ENCODE results near the gene SLC6A9.

SLC6A9 gene

GRCh38 chr1:44024903-44025525 is 6.2 kb downstream of the SLC6A9 start:
- in situ Hi-C loops (cut with HindIII; ENCODE audit: low sequenced_read_pairs) = loop anchor here (10.0 kb wide), 2 partner anchors 50 to 260 kb away; partner anchors contain the start of genes ATP6V0B, B4GALT2 and DPH2
- no peak for TF ChIP-seq CTCF (IDR thresholded peaks at IDR 0.05; ENCODE audit: low read depth, low read length, missing control alignments)
- DNase-seq (ENCODE audit: low read depth) = no peak
- H3K4me3 ChIP-seq (ENCODE audit: low read depth, low read length) = no peak overlapping the region

- no peak overlapping the region for H3K4me3 ChIP-seq (ENCODE audit: low read depth, low read length)
- in situ Hi-C loops (cut with HindIII; ENCODE audit: low sequenced_read_pairs) = loop anchor here (10.0 kb wide), 2 partner anchors 49 to 259 kb away; partner anchors contain the start of genes ATP6V0B, B4GALT2 and DPH2
- no peak for DNase-seq (ENCODE audit: low read depth)
- no peak for TF ChIP-seq CTCF (IDR thresholded peaks at IDR 0.05; ENCODE audit: low read depth, low read length, missing control alignments)
These were observed 7.0 kb downstream of the SLC6A9 start for GRCh38 chr1:44024031-44024902.

GRCh38 chr1:44021581-44022321 is 9.5 kb downstream of the SLC6A9 start:
- H3K4me3 ChIP-seq (ENCODE audit: low read depth, low read length) = no peak overlapping the region
- TF ChIP-seq CTCF (IDR thresholded peaks at IDR 0.05; ENCODE audit: low read depth, low read length, missing control alignments) = no peak
- no peak for DNase-seq (ENCODE audit: low read depth)
- in situ Hi-C loops (cut with HindIII; ENCODE audit: low sequenced_read_pairs) = loop anchor here (10.0 kb wide), 2 partner anchors 47 to 257 kb away; partner anchors contain the start of genes ATP6V0B, B4GALT2 and DPH2

GRCh38 chr1:44021156-44021555 is 10.1 kb downstream of the SLC6A9 start:
- DNase-seq (ENCODE audit: low read depth) = no peak
- no peak overlapping the region for H3K4me3 ChIP-seq (ENCODE audit: low read depth, low read length)
- no peak for TF ChIP-seq CTCF (IDR thresholded peaks at IDR 0.05; ENCODE audit: low read depth, low read length, missing control alignments)
- in situ Hi-C loops (cut with HindIII; ENCODE audit: low sequenced_read_pairs) = loop anchor here (10.0 kb wide), 2 partner anchors 46 to 256 kb away; partner anchors contain the start of genes ATP6V0B, B4GALT2 and DPH2

GRCh38 chr1:44020464-44020863 is 10.8 kb downstream of the SLC6A9 start:
- no peak for DNase-seq (ENCODE audit: low read depth)
- in situ Hi-C loops (cut with HindIII; ENCODE audit: low sequenced_read_pairs) = loop anchor here (10.0 kb wide), 2 partner anchors 46 to 256 kb away; partner anchors contain the start of genes ATP6V0B, B4GALT2 and DPH2
- TF ChIP-seq CTCF (IDR thresholded peaks at IDR 0.05; ENCODE audit: low read depth, low read length, missing control alignments) = no peak
- no peak overlapping the region for H3K4me3 ChIP-seq (ENCODE audit: low read depth, low read length)

- in situ Hi-C loops (cut with HindIII; ENCODE audit: low sequenced_read_pairs) = no loop called here
- no peak overlapping the region for H3K4me3 ChIP-seq (ENCODE audit: low read depth, low read length)
- no peak for DNase-seq (ENCODE audit: low read depth)
- no peak for TF ChIP-seq CTCF (IDR thresholded peaks at IDR 0.05; ENCODE audit: low read depth, low read length, missing control alignments)
These were observed 11.8 kb downstream of the SLC6A9 start for GRCh38 chr1:44019466-44019948.
